ENCODE measurements around the gene ALOX12.

GRCh38 chr17:6985266-6985665 lies 10.6 kb upstream of the ALOX12 start:
- TF ChIP-seq CTCF (IDR thresholded peaks at IDR 0.05; ENCODE audit: low read length), result no peak
- no peak for TF ChIP-seq EZH2 (IDR thresholded peaks at IDR 0.05; ENCODE audit: borderline replicate concordance, low read length)

Data from OCI-LY1 (cell line).